22Rv1 (cell line): ENCODE results near the gene WSB1.

ENCODE experiments used
- CTCF ChIP-seq: fragments of 450-650 bp; IDR thresholded peaks from 2 replicates; pipeline ENCODE4 v1.5.1; 2017; ENCODE audit warnings: mild to moderate bottlenecking
- ZFX ChIP-seq: fragments of 450-650 bp; IDR thresholded peaks from 2 replicates; pipeline ENCODE4 v1.6.1; 2017; ENCODE audit warnings: antibody characterized with exemption, borderline replicate concordance

GRCh38 chr17:27351759-27352158, 57.8 kb downstream of the WSB1 start:
- TF ChIP-seq CTCF: no peak
- TF ChIP-seq ZFX: no peak
